PFSK-1 (cell line): Measurements from ENCODE around the gene SLC9A5.

Experiments
- FOXP2 ChIP-seq: optimal IDR thresholded peaks from 2 replicates; pipeline ENCODE3; 2011; ENCODE audit warnings: borderline replicate concordance, control low read depth, inconsistent platforms; ENCODE audit not compliant: insufficient read depth; ENCODE audit errors: extremely low read length, extremely low read depth
- POLR2AphosphoS5 ChIP-seq: IDR thresholded peaks from 2 replicates; pipeline ENCODE4 v1.6.1; 2012; ENCODE audit warnings: low read depth, mild to moderate bottlenecking, control low read depth, low read length, moderate library complexity
- REST ChIP-seq, 2 experiments: IDR thresholded peaks; 2 replicates each; pipeline versions ENCODE4 v1.6.1 to v1.8.0; 2011 to 2012; ENCODE audit warnings: low read depth in 2 of 2, low read length in 2 of 2, control low read depth in 1 of 2, inconsistent platforms in 1 of 2, mild to moderate bottlenecking in 1 of 2, moderate library complexity in 1 of 2; ENCODE audit not compliant: insufficient read depth in 1 of 2
- SIN3A ChIP-seq: IDR thresholded peaks from 2 replicates; pipeline ENCODE4 v1.6.1; 2012; ENCODE audit warnings: mild to moderate bottlenecking, low read length, moderate library complexity, borderline replicate concordance; ENCODE audit not compliant: insufficient read depth
- TAF1 ChIP-seq: IDR thresholded peaks from 2 replicates; pipeline ENCODE4 v1.6.1; 2012; ENCODE audit warnings: low read length, control low read depth, borderline replicate concordance; ENCODE audit not compliant: insufficient read depth

The SLC9A5 gene

GRCh38 chr16:67233596-67233995 is 15.2 kb upstream of the SLC9A5 start:
- TF ChIP-seq TAF1 (no peak), SIN3A (no peak), FOXP2 (no peak), POLR2AphosphoS5 (no peak), REST (IDR thresholded peaks at IDR 0.05; ENCODE audit: insufficient read depth in 1 of 2, low read depth in 2 of 2, low read length in 2 of 2) (no peak)

- TF ChIP-seq REST (IDR thresholded peaks at IDR 0.05; ENCODE audit: insufficient read depth in 1 of 2, low read depth in 2 of 2, low read length in 2 of 2) (no peak), SIN3A (no peak), FOXP2 (no peak), POLR2AphosphoS5 (no peak), TAF1 (no peak)
Observed at GRCh38 chr16:67234180-67234597, 14.6 kb upstream of the SLC9A5 start.

- no peak for TF ChIP-seq SIN3A
- no peak for TF ChIP-seq FOXP2
- TF ChIP-seq REST (IDR thresholded peaks at IDR 0.05; ENCODE audit: insufficient read depth in 1 of 2, low read depth in 2 of 2, low read length in 2 of 2), result no peak
- no peak for TF ChIP-seq TAF1
- no peak for TF ChIP-seq POLR2AphosphoS5
Observed at GRCh38 chr16:67235816-67236562, 12.8 kb upstream of the SLC9A5 start.

- TF ChIP-seq REST (IDR thresholded peaks at IDR 0.05; ENCODE audit: insufficient read depth in 1 of 2, low read depth in 2 of 2, low read length in 2 of 2) (no peak), SIN3A (no peak), POLR2AphosphoS5 (no peak), FOXP2 (no peak), TAF1 (no peak)
Observed at GRCh38 chr16:67236563-67237395, 12.0 kb upstream of the SLC9A5 start.
